Activated T-cell treated with anti-CD3 and anti-CD28 coated beads for 24 hours (primary cell): ENCODE data around the gene ADCY3.

Source experiments
- DNase-seq: peaks from one replicate; pipeline ENCODE4 v3.0.0-alpha.2; 2020; ENCODE audit warnings: low read depth

The ADCY3 gene

GRCh38 chr2:24920098-24920808 lies at the start of gene ADCY3:
Gene ADCY3 (minus strand): TSS chr2:24920237. CDS start chr2:24918987, 1,250 bp downstream.
- DNase-seq: peak; percentile 49

DNA sequence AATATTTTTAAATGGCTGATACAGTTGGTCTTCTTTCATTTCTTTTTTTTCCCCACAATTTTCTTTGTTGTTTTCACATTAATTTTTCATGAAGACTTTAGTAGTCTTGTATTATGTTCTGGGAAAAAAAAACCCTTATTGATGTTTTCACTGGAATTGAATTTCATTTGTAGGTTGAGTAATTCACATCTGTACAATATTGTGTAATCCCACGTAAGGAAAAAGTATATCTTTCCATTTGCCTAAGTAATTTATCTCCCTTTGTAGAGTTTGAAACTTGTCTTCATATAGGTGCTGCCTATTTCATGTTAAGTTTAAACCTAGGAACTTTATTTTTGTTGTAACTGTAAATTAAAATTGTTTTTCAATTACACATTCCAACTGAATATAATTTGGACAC lies 49.7 kb upstream of the ADCY3 start:
- no peak for DNase-seq

GRCh38 chr2:24961903-24962302 lies 41.9 kb upstream of the ADCY3 start:
- DNase-seq: no peak

DNA sequence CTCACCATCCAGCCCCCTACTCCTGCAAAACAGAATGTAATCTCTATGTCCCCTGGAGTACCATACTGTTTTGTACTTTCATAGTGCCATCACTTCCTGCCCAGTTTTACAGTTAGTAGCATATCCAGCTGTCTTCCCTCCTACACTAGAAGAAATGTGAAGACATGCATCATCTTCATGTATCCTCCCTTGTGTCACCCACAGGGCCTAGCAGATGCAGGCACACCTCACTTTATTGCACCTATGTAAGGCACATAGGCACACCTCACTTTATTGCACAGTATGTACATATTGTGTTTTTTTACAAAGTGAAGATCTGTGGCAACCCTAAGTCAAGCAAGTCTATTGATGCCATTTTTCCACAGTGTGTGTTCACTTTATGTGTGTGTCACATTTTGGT lies 39.7 kb upstream of the ADCY3 start:
- DNase-seq: no peak

DNA sequence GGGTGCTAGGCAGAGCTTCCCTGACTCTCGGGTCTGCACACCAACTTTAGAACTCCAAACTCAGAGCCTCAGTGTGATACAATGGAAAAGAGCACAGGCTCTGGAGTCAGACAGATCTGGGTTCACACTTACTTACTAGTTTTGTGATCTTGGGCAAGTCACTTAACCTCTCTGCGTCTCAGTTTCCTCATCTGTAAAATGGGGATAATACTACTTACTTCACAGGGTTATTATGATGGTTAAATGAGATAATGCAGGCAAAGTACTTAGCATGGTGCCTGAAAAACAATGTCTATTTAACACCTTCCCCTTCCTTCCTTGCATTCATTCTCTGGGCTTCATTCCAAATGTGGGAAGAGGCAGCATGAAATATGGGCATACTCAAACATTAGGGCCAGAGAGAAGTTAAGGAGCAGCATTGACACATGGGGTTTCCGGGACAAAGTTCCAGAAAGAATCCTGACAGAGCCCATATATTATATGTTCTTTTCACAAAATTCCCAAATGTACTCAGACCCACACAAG lies 38.4 kb upstream of the ADCY3 start:
- DNase-seq: no peak

DNA sequence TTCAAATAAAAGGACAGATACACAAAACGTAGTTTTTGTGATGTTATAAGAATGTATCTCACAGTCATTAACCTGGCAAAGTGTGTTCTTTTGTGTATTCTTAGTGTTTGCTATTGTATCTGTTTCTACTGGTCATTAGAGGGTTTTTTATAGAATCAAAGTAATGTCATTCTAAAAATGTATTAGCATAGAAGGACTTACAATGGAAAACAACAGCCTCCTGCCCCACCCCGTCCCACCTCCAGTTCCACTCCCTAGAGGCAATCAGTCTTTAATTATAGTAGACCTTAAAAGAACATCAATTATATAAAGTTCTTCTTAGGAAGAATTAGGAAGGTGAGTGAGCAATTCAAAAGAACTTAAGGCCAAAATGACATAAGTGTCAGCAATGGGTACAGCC lies 37.9 kb upstream of the ADCY3 start:
- no peak for DNase-seq

DNA sequence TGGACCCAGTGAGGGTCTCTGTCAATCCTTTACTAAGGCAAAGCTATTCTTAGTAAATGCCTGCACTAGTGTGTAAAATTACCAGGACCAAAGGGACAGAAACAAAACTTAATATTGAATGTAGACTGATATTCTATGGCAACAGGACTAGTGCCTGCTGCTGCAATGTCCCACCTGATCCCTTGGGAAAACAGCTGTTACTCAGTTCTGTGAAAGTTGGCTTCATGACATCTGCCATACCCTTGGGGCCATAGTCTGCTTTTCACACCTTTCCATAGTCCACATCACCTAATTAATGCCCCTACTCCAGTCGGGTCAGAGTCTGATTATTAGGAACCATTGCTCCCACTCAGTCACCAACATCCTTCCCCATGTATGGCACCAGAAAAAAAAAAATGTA lies 37.2 kb upstream of the ADCY3 start:
- DNase-seq: no peak

DNA sequence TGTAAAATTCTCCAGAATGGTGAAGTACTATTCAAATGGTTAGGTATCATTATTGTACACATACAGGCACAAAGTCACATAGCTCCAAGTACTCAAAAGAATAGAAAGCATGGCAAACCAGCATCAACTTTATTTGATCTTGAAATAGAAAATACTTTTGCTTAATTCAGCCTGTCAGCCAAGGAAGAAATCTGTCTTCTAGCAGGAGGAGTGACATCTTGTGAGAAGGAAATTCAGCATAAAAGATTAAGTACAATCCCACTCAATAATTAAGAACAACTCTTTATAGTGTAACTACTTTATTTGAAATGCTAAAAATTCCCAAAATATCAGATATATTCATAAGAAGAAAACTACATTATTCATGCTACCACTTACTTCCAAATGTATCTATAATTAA lies 35.9 kb upstream of the ADCY3 start:
- no peak for DNase-seq

DNA sequence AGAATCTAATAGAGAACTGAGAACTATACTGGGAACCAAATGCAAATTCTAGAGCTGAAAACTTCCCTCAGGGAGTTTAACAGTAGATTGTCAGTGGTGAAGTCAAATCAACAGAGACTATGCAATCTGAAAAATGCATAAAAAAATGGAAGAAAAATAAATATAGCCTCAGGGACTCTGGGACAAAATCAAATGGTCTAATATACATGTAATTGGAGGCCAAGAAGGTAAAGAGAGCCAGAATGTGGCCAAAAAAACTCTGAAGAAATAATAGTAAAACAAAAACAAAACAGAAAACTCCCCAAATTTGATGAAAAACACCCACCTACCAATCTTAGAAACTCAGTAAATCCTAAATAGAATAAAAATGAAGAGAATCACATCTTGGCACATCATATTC lies 35.2 kb upstream of the ADCY3 start:
- DNase-seq: no peak

GRCh38 chr2:24950102-24950501 lies 30.1 kb upstream of the ADCY3 start:
- DNase-seq: no peak

GRCh38 chr2:24948506-24948905 lies 28.5 kb upstream of the ADCY3 start:
- DNase-seq: no peak

GRCh38 chr2:24947561-24948157 lies 27.6 kb upstream of the ADCY3 start:
- no peak for DNase-seq

DNA sequence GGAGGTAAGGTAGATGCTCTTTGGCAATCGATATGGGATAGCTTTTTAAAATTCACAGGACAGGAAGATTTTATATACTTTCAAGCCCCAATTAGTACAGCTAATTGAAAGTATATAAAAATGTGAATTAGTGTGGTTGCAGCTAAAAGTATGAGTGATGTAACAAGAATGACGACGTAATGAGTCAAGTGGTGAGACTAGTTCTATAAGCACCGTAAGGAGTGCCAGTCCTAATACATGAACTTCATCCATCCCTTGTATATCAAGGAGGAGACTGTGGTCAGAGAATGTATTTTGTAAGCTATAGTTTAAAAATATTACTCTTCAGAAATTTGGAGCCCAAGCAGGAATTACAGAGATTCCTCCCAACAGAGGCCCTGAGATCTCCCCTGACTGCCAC lies 25.9 kb upstream of the ADCY3 start:
- no peak for DNase-seq

- DNase-seq: no peak
Measured at GRCh38 chr2:24943427-24944053, 23.5 kb upstream of the ADCY3 start.

GRCh38 chr2:24939353-24939752 lies 19.3 kb upstream of the ADCY3 start:
- DNase-seq: no peak

DNA sequence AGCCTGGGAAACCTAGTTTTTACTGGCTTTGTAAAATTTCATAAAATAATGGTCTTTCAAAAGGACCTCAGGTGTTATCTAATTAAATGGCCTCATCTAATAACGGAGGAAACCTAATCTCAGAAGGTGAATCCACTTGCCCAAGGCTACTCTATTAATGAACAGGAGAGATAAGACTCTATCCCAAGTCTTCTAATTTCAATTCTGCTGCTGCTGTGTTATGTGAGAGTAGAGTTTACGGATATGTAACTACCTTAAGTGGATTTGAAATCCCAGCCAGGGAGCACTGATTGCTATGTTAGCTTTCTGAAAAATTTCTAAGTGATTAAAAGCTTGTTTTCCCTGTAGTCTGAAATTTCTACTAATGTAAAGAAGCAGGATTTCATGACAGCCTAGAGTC lies 17.2 kb upstream of the ADCY3 start:
- no peak for DNase-seq

DNA sequence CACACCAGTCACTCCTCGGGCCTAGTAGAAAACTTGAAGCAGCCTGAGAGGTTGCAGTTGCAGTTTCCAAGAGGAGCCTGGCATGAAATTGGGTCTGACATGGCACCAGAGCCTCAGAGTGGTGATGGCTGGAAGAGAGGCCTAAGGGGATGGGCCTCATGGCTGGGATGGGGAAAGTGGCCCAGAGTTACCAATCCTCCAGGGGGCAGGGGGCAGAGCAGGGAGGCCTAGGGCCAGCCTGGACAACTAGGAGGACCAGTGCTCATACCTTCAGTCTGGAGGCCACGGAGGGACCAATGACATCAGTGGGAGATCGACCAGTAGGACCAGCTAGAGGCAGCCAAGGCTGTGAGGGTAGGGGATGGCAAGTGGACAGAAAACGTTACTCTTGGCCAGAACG lies 15.1 kb upstream of the ADCY3 start:
- DNase-seq: no peak

GRCh38 chr2:24932715-24933114 lies 12.7 kb upstream of the ADCY3 start:
- DNase-seq: no peak

DNA sequence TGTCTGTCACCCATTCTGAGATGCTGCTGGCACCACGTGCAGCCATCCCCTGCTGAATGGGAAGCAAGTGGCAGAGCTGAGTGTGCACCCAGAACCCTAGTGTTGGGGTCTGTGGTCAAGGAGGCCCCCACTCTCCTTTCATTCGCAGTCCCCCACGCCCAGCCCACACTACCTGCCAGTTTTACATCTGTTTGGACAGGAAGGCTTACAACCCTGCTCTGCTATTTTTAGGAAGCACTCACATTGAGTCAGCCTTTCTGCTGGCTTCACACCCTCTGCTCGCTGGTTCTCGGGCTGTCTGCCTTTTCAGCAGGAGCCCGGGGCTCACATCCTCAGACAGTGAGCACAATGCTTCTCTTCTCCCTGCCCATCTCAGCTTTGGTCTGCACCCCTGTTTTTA lies 10.7 kb upstream of the ADCY3 start:
- DNase-seq: no peak

GRCh38 chr2:24929230-24929629 lies 9.2 kb upstream of the ADCY3 start:
- no peak for DNase-seq

- DNase-seq: no peak
Measured at GRCh38 chr2:24928036-24928435, 8.0 kb upstream of the ADCY3 start.

- peak; percentile 33 for DNase-seq
Measured at GRCh38 chr2:24926602-24927252, 6.7 kb upstream of the ADCY3 start.

- no peak for DNase-seq
Measured at GRCh38 chr2:24926220-24926601, 6.2 kb upstream of the ADCY3 start.
